Esophagus squamous epithelium (tissue), 4 donors: ENCODE data around the gene ALDOC.

Source experiments
- POLR2A ChIP-seq, 4 donors: fragments of 450-650 bp; IDR thresholded peaks; one replicate each; pipeline ENCODE4 v1.6.1; 2017; ENCODE audit warnings: antibody characterized with exemption in 4 of 4, mild to moderate bottlenecking in 4 of 4, moderate library complexity in 3 of 4
- TF ChIP-seq, protein P1 (sequence below), 6 experiments: fragments of 450-650 bp in 4 of 6; fragments of 200-600 bp in 2 of 6; sonication (generic) in 2 of 6; IDR thresholded peaks; one replicate each; pipeline ENCODE4 v1.5.1; 2016 to 2019; ENCODE audit warnings: antibody characterized with exemption in 6 of 6, mild to moderate bottlenecking in 4 of 6, moderate library complexity in 4 of 6

DNA sequence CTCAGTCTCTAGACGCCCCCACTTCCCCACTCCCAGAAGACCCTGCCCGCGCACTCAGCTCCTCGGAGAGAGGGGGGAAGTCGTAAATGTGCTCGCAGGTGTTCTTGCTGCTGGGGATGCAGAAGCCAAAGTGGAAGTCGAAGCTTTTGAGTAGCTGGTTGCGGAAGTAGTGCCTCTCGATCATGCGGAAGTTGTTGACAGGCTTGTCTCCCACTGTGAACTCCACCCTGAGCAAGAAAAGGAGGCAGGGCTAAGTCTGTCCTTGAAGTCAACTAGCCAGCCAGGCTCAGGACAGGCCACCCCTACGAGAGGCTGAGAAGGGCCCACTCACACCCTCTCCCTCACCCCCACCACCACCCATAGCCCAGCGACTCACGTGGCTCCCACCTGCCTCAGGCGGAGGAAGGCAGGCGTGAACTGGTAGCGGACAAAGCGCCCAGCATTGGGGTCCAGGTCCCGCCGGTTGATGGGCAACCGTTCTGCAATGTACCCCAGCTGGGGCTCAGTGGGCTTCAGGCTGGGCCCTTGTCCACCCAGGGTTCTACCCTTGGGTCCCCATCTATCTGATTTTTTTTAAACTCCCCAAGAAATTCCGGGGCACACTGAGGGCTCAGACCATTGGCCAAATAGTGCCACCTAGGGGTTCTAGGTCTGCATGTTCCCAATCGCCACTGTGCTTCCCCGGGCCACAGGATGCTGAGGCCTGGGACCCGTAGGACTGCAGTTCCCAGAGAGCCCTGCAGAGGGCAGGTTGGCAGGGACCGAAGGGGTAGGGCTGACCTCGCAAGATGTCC lies 28.9 kb downstream of the ALDOC start:
- TF ChIP-seq, protein P1, sequence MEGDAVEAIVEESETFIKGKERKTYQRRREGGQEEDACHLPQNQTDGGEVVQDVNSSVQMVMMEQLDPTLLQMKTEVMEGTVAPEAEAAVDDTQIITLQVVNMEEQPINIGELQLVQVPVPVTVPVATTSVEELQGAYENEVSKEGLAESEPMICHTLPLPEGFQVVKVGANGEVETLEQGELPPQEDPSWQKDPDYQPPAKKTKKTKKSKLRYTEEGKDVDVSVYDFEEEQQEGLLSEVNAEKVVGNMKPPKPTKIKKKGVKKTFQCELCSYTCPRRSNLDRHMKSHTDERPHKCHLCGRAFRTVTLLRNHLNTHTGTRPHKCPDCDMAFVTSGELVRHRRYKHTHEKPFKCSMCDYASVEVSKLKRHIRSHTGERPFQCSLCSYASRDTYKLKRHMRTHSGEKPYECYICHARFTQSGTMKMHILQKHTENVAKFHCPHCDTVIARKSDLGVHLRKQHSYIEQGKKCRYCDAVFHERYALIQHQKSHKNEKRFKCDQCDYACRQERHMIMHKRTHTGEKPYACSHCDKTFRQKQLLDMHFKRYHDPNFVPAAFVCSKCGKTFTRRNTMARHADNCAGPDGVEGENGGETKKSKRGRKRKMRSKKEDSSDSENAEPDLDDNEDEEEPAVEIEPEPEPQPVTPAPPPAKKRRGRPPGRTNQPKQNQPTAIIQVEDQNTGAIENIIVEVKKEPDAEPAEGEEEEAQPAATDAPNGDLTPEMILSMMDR (IDR thresholded peaks at IDR 0.05): peak; percentile 68 to 92 (median 90)
- no peak for TF ChIP-seq POLR2A (IDR thresholded peaks at IDR 0.05)
